K562 (cell line): ENCODE measurements around the gene CTIF. TPM values are rescaled to one million over a fixed set of nuclear protein-coding genes. Genes with fewer than 3 reads are reported as not detected.
A peak's percentile ranks its signal among the peaks of the same experiment; 100 is the strongest.

Source experiments
- ATAC-seq: fragments of 200-7000 bp; cut with Tn5 transposase; 3 replicates; pipeline ENCODE4 v1.9.1; 2020; ENCODE audit warnings: moderate library complexity
- BruUV-seq: library from RNA; stranded (reverse); fragments of 400-500 nt; replicated peaks from 2 replicates; lab custom pipeline; 2021; lab: Mats Ljungman, UMichigan
- CTCF ChIA-PET: fragments of 300-600 bp; formaldehyde crosslinking; extraction: SDS; loops from one replicate; lab custom pipeline; 2021; ENCODE audit warnings: low intra/inter-chr PET ratio; lab: Yijun Ruan, JAX
- POLR2A ChIA-PET: fragments of 300-600, 350-650 bp; sonication (Branson Sonifier 250); formaldehyde crosslinking; extraction: SDS; loops from one replicate; lab custom pipeline; 2021; ENCODE audit warnings: antibody characterized with exemption, inconsistent platforms; lab: Yijun Ruan, JAX
- DNase-seq, 4 experiments: peaks; one replicate each; pipeline versions ENCODE4 v3.0.0 to v3.0.0-alpha.2; 2011 to 2018; ENCODE audit warnings: low spot score in 3 of 4, mixed read lengths in 3 of 4; ENCODE audit errors: extremely low read depth in 1 of 4
- FAIRE-seq: peaks from 2 replicates; lab custom pipeline; 2011; peaks lifted over from hg19 to GRCh38; lab: Jason Lieb, UNC
- H2AFZ ChIP-seq: 2 replicates; pipeline ENCODE4 v1.6.0; 2011; ENCODE audit warnings: low read depth, low read length, control low read depth, inconsistent platforms
- H3K27ac ChIP-seq: fragments of 200-600 bp; 3 replicates; pipeline ENCODE4 v1.8.0; 2011; ENCODE audit warnings: low read depth, mild to moderate bottlenecking, control low read depth, inconsistent platforms, low read length, moderate library complexity, mixed read lengths; ENCODE audit errors: extremely low read depth
- H3K27me3 ChIP-seq, 2 experiments: fragments of 300-600 bp in 1 of 2; 2 replicates in 1 of 2; 3 replicates in 1 of 2; pipeline versions ENCODE4 v1.6.0 to v1.8.0; 2011; ENCODE audit warnings: inconsistent platforms in 2 of 2, low read length in 2 of 2, mild to moderate bottlenecking in 1 of 2, mixed read lengths in 1 of 2, moderate library complexity in 1 of 2; ENCODE audit not compliant: control insufficient read depth in 2 of 2, insufficient read depth in 2 of 2
- H3K36me3 ChIP-seq: fragments of 300-600 bp; 3 replicates; pipeline ENCODE4 v1.8.0; 2011; ENCODE audit warnings: mild to moderate bottlenecking, low read length, inconsistent platforms; ENCODE audit not compliant: control insufficient read depth, insufficient read depth
- H3K4me1 ChIP-seq, 2 experiments: fragments of 200-600 bp in 1 of 2; replicated peaks in 1 of 2; 2 replicates in 1 of 2; 3 replicates in 1 of 2; pipeline versions ENCODE4 v1.5.1 to v1.8.0; 2011; ENCODE audit warnings: inconsistent platforms in 2 of 2, low read length in 2 of 2, mild to moderate bottlenecking in 1 of 2, mixed read lengths in 1 of 2, moderate library complexity in 1 of 2; ENCODE audit not compliant: control insufficient read depth in 2 of 2, insufficient read depth in 2 of 2
- H3K4me2 ChIP-seq: 2 replicates; pipeline ENCODE4 v1.6.1; 2011; ENCODE audit warnings: low read length, control low read depth, inconsistent platforms, mixed read lengths; ENCODE audit not compliant: insufficient read depth
- H3K4me3 ChIP-seq: fragments of 200-600 bp; sonication (generic), shearing (Covaris generic); 2 replicates; pipeline ENCODE4 v1.5.1; 2016; ENCODE audit warnings: control low read depth, inconsistent platforms
- H3K79me2 ChIP-seq: fragments of 200-600 bp; 3 replicates; pipeline ENCODE4 v1.8.0; 2011; ENCODE audit warnings: low read length, inconsistent platforms; ENCODE audit not compliant: control insufficient read depth, insufficient read depth
- H3K9ac ChIP-seq, 2 experiments: 2 replicates each; pipeline versions ENCODE4 v1.6.0 to v1.6.1; 2011; ENCODE audit warnings: low read depth in 2 of 2, low read length in 2 of 2, control low read depth in 1 of 2, inconsistent platforms in 1 of 2, mild to moderate bottlenecking in 1 of 2, mixed read lengths in 1 of 2; ENCODE audit not compliant: insufficient read depth in 1 of 2
- H3K9me1 ChIP-seq: one replicate; pipeline ENCODE4 v1.6.0; 2011; ENCODE audit warnings: inconsistent platforms, mild to moderate bottlenecking, low read length, moderate library complexity; ENCODE audit not compliant: control insufficient read depth, insufficient read depth
- H3K9me3 ChIP-seq: replicated peaks from 2 replicates; pipeline ENCODE4 v1.5.1; 2011; ENCODE audit warnings: low read depth, low read length, inconsistent platforms; ENCODE audit not compliant: control insufficient read depth, insufficient read depth
- H4K20me1 ChIP-seq: replicated peaks from 2 replicates; pipeline ENCODE4 v1.6.1; 2011; ENCODE audit warnings: low read length, inconsistent platforms, mixed read lengths; ENCODE audit not compliant: control insufficient read depth, insufficient read depth
- HDAC1 ChIP-seq, 2 experiments: fragments of 450-650 bp; IDR thresholded peaks; 2 replicates each; pipeline ENCODE4 v1.6.1; 2016 to 2017; ENCODE audit warnings: inconsistent platforms in 1 of 2, mild to moderate bottlenecking in 1 of 2, moderate library complexity in 1 of 2
- JUN ChIP-seq, 2 experiments: sonication (generic) in 1 of 2; formaldehyde crosslinking in 1 of 2; IDR thresholded peaks; 2 replicates each; pipeline versions ENCODE4 v1.6.1 to v1.8.0; 2012 to 2022; ENCODE audit warnings: borderline replicate concordance in 2 of 2, mild to moderate bottlenecking in 2 of 2, improper control_type of control experiment in 1 of 2, low read depth in 1 of 2, low read length in 1 of 2, missing genetic modification reagents in 1 of 2
- SREBF1 ChIP-seq: fragments of 150-350 bp; IDR thresholded peaks from 2 replicates; pipeline ENCODE4 v1.6.1; 2014; ENCODE audit warnings: antibody characterized with exemption, low read depth, low read length, borderline replicate concordance
- WGBS: fragments of 100-300 bp; shearing (Covaris generic); methylation state at CpG from one replicate; pipeline ENCODE4 v1.1.6; 2016; ENCODE audit warnings: low coverage, mixed read lengths; ENCODE audit not compliant: insufficient coverage; ENCODE audit errors: missing lambda C conversion rate; 5-methylcytosine and 5-hydroxymethylcytosine counted together
- in situ Hi-C: fragments of 300-500 bp; cut with MboI; formaldehyde crosslinking; loops from 4 replicates; pipeline ENCODE4 v1.15.0; 2018; ENCODE audit warnings: inconsistent platforms, mixed read lengths
- intact Hi-C: fragments of 100-400 bp; cut with micrococcal nuclease; formaldehyde crosslinking; loops from 2 replicates; pipeline ENCODE4 v1.14.2; 2022
- polyA plus RNA-seq, 8 experiments: library from polyadenylated mRNA; depleted of rRNA in 4 of 8; stranded (reverse) in 5 of 8; unstranded in 3 of 8; fragments of >200 nt; fragmentation: Nextera tagmentation in 2 of 8; fragmentation: Illumina TruSeq in 1 of 8; extraction: Ambion mirVana in 2 of 8; extraction: Trizol in 1 of 8; gene quantifications; 2 replicates each; pipeline versions ENCODE4 v1.2.1 to v1.2.3, GENCODE V29; 2011 to 2014; ENCODE audit warnings: inconsistent platforms in 1 of 8, missing spikeins in 1 of 8
- total RNA-seq, 7 experiments: library from RNA; depleted of rRNA in 6 of 7; stranded (reverse); fragments of >200 nt in 6 of 7; fragmentation: Illumina TruSeq in 2 of 7; extraction: Trizol in 2 of 7; gene quantifications; 2 replicates each; pipeline versions ENCODE4 v1.2.1 to v1.2.3, GENCODE V29; 2011 to 2021; ENCODE audit warnings: low replicate concordance in 1 of 7
- TF ChIP-seq, protein P1 (sequence below): fragments of 450-650 bp; IDR thresholded peaks from 2 replicates; pipeline ENCODE4 v1.6.1; 2016; ENCODE audit warnings: mild to moderate bottlenecking

CTIF gene
- total and polyA plus RNA-seq, 9 of the 15 experiments (the other 6 are each of a cell fraction or from before 2014, with no cell fraction given): 0.17 to 11.5 (median 2.2) TPM

DNA sequence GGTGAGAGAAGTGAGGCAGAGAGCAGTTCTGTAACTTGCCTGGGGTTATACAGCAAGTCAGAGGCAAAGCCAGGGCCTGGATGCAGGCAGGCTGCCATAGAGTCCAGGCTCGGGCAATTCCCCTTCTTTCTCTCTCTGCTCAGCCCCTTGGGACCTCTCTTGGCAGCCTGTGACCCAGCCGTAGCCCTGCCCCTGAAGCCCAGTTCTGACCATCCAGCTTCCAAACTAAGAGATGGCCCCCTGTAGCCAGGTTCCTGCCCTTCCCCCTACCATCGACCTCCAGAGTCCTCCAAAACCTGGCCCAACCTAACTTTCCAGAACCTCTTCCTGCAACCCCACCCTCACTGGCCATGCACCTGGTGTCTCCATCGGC, 201.2 kb downstream of the CTIF start:
- FAIRE-seq: no peak
- CTCF ChIA-PET: no interaction called here
- BruUV-seq: no TSS peak

More for the DNA sequence above, 201.2 kb downstream of the CTIF start:
- Histone ChIP-seq H3K27me3 (no peaks in the 10 kb centered on the region), H2AFZ (no peak overlapping the region), H3K9me3 (no peaks in the 10 kb centered on the region), H3K4me2 (no peak overlapping the region), H3K9ac (peak overlapping the region in 1 of 2 experiments; percentile 26; a peak in 1 of 4 replicates), H3K4me3 (no peak overlapping the region), H3K79me2 (no peaks in the 10 kb centered on the region), H3K27ac (no peak overlapping the region), H3K9me1 (no peaks in the 10 kb centered on the region), H4K20me1 (peaks cover 3% of the 10 kb centered on the region; the same call in 1 of the 2 replicates), H3K4me1 (peaks cover 3% of the 10 kb centered on the region in 2 experiments; a peak in 3 of 5 replicates), H3K36me3 (no peaks in the 10 kb centered on the region)
- intact Hi-C loops: no loop called here
- 52% methylated on average over 4 of the region's 4 CpGs for WGBS
- TF ChIP-seq, protein P1, sequence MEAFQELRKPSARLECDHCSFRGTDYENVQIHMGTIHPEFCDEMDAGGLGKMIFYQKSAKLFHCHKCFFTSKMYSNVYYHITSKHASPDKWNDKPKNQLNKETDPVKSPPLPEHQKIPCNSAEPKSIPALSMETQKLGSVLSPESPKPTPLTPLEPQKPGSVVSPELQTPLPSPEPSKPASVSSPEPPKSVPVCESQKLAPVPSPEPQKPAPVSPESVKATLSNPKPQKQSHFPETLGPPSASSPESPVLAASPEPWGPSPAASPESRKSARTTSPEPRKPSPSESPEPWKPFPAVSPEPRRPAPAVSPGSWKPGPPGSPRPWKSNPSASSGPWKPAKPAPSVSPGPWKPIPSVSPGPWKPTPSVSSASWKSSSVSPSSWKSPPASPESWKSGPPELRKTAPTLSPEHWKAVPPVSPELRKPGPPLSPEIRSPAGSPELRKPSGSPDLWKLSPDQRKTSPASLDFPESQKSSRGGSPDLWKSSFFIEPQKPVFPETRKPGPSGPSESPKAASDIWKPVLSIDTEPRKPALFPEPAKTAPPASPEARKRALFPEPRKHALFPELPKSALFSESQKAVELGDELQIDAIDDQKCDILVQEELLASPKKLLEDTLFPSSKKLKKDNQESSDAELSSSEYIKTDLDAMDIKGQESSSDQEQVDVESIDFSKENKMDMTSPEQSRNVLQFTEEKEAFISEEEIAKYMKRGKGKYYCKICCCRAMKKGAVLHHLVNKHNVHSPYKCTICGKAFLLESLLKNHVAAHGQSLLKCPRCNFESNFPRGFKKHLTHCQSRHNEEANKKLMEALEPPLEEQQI: no peak
- TF ChIP-seq SREBF1 (no peak), JUN (IDR thresholded peaks at IDR 0.05; ENCODE audit: borderline replicate concordance, low read depth, low read length) (no peak), JUN (CRISPR knock-in tag; IDR thresholded peaks at IDR 0.05; ENCODE audit: borderline replicate concordance) (no peak), HDAC1 (IDR thresholded peaks at IDR 0.05) (no peak)
- ATAC-seq: no peak
- DNase-seq: no peak
- POLR2A ChIA-PET: interaction anchor here (0.9 kb wide), 1 partner anchor 190 kb away, joined by 3 read pairs; no protein-coding TSS in a partner anchor
- in situ Hi-C loops: no loop called here
